Lung (tissue), 12 donors: ENCODE data around the gene STK31. TPM values are rescaled to one million over a fixed set of nuclear protein-coding genes. Genes with fewer than 3 reads are reported as not detected.
"Not testable (repeated sequence)": the region's sequence is repeated elsewhere in the genome, so short reads cannot be mapped to it uniquely, and the experiment has no call there.

ENCODE experiments used
- ATAC-seq: fragments of 200-7000 bp; cut with Tn5 transposase; one replicate; pipeline ENCODE4 v1.9.1; 2020; ENCODE audit warnings: moderate number of reproducible peaks; ENCODE audit not compliant: insufficient read depth, low FRiP score
- DNase-seq, 3 donors: peaks; one replicate each; pipeline ENCODE4 v3.0.0-alpha.2; 2013 to 2017
- H3K27ac ChIP-seq, 2 donors: one replicate each; pipeline ENCODE4 v1.5.1; 2013; ENCODE audit warnings: mild to moderate bottlenecking in 2 of 2, moderate library complexity in 2 of 2, control low read depth in 1 of 2, inconsistent platforms in 1 of 2, low read depth in 1 of 2, low read length in 1 of 2
- H3K27me3 ChIP-seq, 3 donors: one replicate each; pipeline ENCODE4 v1.5.1; 2013; ENCODE audit warnings: low read length in 2 of 3; ENCODE audit not compliant: control insufficient read depth in 3 of 3, insufficient read depth in 3 of 3
- H3K36me3 ChIP-seq, 4 donors: one replicate each; pipeline ENCODE4 v1.5.1; 2013; ENCODE audit warnings: low read length in 4 of 4, mild to moderate bottlenecking in 1 of 4, moderate library complexity in 1 of 4; ENCODE audit not compliant: control insufficient read depth in 4 of 4, insufficient read depth in 4 of 4
- H3K4me1 ChIP-seq, 5 donors: one replicate each; pipeline ENCODE4 v1.5.1; 2013; ENCODE audit warnings: low read length in 5 of 5, mild to moderate bottlenecking in 2 of 5, moderate library complexity in 1 of 5; ENCODE audit not compliant: control insufficient read depth in 5 of 5, insufficient read depth in 5 of 5
- H3K4me3 ChIP-seq: one replicate; pipeline ENCODE4 v1.5.1; 2013; ENCODE audit warnings: mild to moderate bottlenecking, control low read depth, moderate library complexity
- H3K9ac ChIP-seq, 2 donors: one replicate each; pipeline ENCODE4 v1.5.1; 2013; ENCODE audit warnings: low read length in 2 of 2, control low read depth in 1 of 2; ENCODE audit not compliant: insufficient read depth in 1 of 2
- H3K9me3 ChIP-seq, 4 donors: one replicate each; pipeline ENCODE4 v1.5.1; 2013; ENCODE audit warnings: low read length in 3 of 4, mild to moderate bottlenecking in 1 of 4, moderate library complexity in 1 of 4; ENCODE audit not compliant: control insufficient read depth in 4 of 4, insufficient read depth in 3 of 4
- WGBS, 2 donors: extraction: QIAGEN DNeasy Blood & Tissue Kit; methylation state at CpG; one replicate each; pipeline ENCODE4 v1.1.7; 2013; 5-methylcytosine and 5-hydroxymethylcytosine counted together
- polyA plus RNA-seq, 2 donors: library from polyadenylated mRNA; stranded (reverse); fragments of 200-250 nt; gene quantifications; one replicate each; pipeline ENCODE4 v1.2.1, GENCODE V29; 2013
- total RNA-seq, 2 donors: library from RNA; depleted of rRNA in 1 of 2; stranded (reverse); fragments of >200 nt in 1 of 2; gene quantifications; one replicate each; pipeline ENCODE4 v1.2.1, GENCODE V29; 2014 to 2021
- TF ChIP-seq, protein P1 (sequence below): IDR thresholded peaks from 2 replicates; pipeline ENCODE4 v1.5.1; 2012; ENCODE audit warnings: mild to moderate bottlenecking; ENCODE audit errors: control extremely low read depth, extremely low read depth
- donor health status: control.
- donor health status: control.
- donor health status: Bipolar disorder and iron deficiency.
- donor health status: healthy.
- donor health status: DM: yes; HTN: yes; CAD: no.

Gene STK31
- total and polyA plus RNA-seq, 4 donors, result 0.53 to 1.3 (median 0.80) TPM

DNA sequence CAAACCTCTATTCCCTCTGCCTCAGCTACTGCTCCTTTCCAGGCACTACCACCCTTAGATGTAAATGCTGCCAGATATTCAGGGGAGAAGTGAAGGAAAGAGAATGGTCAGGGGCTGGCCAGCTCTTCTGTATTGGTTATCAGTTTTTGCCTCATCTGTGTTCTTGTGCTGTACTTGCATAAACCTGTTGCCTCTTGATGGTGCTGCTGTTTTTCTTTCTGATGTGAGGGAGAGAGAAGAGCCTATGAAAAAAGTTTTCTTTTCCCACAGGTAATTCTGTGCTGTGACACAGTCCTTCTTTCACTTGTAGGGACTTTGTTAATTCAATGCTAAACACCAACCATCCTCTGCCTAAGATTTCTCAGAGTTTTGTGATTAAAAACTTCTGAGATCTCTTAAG is 57.5 kb downstream of the STK31 start:
- Histone ChIP-seq H3K27ac (no peak overlapping the region), H3K4me3 (no peak overlapping the region), H3K9ac (no peak overlapping the region), H3K36me3 (no peaks in the 10 kb centered on the region), H3K4me1 (no peaks in the 10 kb centered on the region), H3K9me3 (no peaks in the 10 kb centered on the region), H3K27me3 (no peaks in the 10 kb centered on the region)
- no peak for ATAC-seq
- no peak for DNase-seq
- TF ChIP-seq, protein P1, sequence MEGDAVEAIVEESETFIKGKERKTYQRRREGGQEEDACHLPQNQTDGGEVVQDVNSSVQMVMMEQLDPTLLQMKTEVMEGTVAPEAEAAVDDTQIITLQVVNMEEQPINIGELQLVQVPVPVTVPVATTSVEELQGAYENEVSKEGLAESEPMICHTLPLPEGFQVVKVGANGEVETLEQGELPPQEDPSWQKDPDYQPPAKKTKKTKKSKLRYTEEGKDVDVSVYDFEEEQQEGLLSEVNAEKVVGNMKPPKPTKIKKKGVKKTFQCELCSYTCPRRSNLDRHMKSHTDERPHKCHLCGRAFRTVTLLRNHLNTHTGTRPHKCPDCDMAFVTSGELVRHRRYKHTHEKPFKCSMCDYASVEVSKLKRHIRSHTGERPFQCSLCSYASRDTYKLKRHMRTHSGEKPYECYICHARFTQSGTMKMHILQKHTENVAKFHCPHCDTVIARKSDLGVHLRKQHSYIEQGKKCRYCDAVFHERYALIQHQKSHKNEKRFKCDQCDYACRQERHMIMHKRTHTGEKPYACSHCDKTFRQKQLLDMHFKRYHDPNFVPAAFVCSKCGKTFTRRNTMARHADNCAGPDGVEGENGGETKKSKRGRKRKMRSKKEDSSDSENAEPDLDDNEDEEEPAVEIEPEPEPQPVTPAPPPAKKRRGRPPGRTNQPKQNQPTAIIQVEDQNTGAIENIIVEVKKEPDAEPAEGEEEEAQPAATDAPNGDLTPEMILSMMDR, result no peak

DNA sequence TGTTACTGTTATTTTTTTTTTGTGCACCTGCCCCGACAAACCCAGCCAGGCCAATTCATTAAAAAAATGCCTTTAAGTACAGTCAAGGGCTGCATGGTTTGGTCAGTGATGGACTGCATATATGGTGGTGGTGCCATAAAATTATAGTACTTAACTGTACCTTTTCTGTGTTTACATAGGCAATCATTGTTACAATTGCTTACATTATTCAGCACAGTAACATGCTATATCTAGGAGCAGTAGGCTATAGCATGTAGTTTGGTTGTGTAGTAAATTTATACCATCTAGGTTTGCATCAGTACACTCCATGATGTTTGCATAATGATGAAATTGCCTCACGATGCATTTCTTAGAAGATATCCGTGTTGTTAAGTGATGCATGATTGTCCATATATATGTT is 58.0 kb downstream of the STK31 start:
- Histone ChIP-seq H3K9ac (no peak overlapping the region), H3K4me3 (no peak overlapping the region), H3K27me3 (no peaks in the 10 kb centered on the region), H3K27ac (no peak overlapping the region), H3K36me3 (no peaks in the 10 kb centered on the region), H3K4me1 (no peaks in the 10 kb centered on the region), H3K9me3 (no peaks in the 10 kb centered on the region)
- TF ChIP-seq, protein P1, result no peak
- WGBS, 2 donors, result 90 to 93% methylated on average over 3 of the region's 3 CpGs
- ATAC-seq (no peak), DNase-seq (no peak)

DNA sequence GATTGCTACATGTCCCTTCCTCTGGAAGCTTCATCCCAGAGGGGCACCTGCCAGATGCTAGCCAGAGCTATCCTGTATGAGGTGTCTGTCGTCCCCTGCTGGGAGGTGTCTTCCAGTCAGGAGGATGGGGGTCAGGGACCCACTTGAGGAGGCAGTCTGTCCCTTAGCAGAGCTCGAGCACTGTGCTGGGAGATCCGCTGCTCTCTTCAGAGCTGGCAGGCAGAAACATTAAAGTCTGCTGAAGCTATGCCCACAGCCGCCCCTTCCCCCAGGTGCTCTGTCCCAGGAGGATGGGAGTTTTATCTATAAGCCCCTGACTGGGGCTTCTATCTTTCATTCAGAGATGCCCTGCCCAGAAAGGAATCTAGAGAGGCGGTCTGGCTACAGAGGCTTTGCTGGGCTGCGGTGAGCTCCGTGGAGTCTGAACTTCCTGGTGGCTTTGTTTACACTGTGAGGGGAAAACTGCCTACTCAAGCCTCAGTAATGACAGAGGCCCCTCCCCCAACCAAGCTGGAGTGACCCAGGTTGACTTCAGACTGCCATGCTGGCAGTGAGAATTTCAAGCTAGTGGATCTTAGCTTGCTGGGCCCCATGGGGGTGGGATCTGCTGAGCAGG is 69.3 kb downstream of the STK31 start:
- H3K9me3 ChIP-seq, H3K4me3 ChIP-seq, H3K27me3 ChIP-seq, ATAC-seq, H3K36me3 ChIP-seq, H3K27ac ChIP-seq, H3K9ac ChIP-seq, H3K4me1 ChIP-seq, DNase-seq: not testable (repeated sequence)
- WGBS, 2 donors, result 81 to 85% methylated on average over 7 of the region's 7 CpGs

DNA sequence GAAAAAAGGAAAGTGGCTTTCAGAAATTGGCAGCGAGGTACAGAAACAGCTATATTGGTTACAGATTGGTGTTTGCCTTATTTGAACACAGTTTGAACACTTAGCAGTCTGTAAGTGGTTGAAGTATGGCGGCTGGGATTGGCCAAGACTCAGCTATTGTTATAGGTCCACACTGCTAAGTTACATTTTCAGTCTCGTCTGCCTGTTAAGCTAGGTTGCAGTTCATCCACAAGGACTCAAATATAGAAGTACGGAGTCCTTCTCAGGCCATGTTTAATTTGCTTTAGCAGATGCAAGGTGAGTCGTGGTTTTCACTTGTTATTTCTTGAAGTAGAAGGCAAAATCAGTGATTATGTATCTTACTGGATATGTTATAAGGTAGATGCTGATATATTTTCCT is 73.1 kb downstream of the STK31 start:
- ATAC-seq (no peak), DNase-seq (no peak)
- TF ChIP-seq, protein P1, result no peak
- 89 to 93% methylated on average over 5 of the region's 5 CpGs for WGBS, 2 donors
- H3K4me1 ChIP-seq, result no peaks in the 10 kb centered on the region
- H3K9ac ChIP-seq, result no peak overlapping the region
- peaks cover 0 to 6% (median 0%) of the 10 kb centered on the region in 4 donors for H3K9me3 ChIP-seq
- no peaks in the 10 kb centered on the region for H3K27me3 ChIP-seq
- H3K27ac ChIP-seq, result no peak overlapping the region
- no peak overlapping the region for H3K4me3 ChIP-seq
- H3K36me3 ChIP-seq, result no peaks in the 10 kb centered on the region
